TTC549 (cell line): ENCODE measurements around the gene SIK2.

Experiments used
- FAIRE-seq: peaks from 2 replicates; lab custom pipeline; 2012; peaks lifted over from hg19 to GRCh38; lab: Jason Lieb, UNC

The SIK2 gene

DNA sequence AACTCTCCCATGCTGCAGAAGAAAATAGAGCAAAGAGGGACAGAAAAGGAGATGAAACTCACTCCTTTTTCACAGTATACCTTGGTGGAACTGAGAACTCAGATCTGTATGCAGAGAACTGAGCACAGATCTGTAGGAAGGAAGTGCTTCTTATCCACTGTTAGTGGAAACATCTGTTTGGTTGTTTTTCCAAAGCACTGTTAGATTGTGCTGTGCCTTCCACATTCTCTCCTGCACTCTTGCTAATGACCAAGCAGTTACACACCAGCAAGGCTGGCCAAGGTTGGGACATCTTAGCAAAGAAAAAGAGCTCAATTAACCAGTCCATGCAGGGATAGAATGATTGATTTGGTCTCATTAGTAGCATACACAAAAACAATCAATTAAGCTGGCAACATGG, 20.1 kb upstream of the SIK2 start:
- no peak for FAIRE-seq

DNA sequence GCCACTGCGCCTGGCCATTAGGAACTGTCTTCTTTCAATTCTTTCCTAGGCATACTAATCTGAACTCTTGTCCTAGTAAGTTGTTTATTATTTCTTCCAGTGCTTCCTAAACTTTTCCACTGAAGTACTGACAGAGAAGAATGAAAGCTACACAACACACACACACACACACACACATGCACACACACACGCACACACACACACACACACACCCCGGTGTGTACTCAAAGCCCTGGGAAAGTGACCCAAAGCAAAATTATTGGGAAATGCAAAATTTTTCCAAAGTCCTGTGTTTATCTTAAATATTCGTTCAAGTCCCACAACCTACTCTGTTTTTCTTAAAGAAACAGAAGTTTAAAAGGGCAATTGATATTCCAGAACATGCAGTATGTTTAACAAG, 19.4 kb upstream of the SIK2 start:
- no peak for FAIRE-seq

DNA sequence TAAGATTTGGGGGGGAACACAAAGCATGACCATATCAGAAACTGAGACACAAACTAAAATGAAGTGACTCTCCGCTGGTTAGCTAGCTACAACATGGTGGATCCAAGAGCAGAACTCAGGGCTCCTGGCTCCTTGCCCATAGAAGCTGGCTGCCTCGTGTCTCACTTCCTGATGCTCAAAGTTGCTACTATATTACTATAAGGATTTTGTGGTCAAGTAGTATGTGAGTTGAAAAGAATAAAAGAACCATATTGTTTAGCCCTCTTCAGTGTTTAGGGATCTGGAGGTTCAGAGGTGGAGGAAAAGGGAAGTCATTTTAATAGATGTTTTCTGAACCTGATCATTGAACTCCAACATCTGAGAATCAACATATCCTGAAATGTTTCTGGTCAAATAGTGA, 16.9 kb upstream of the SIK2 start:
- no peak for FAIRE-seq

GRCh38 chr11:111586388-111586831, 15.8 kb upstream of the SIK2 start:
- peak; percentile 5 for FAIRE-seq

DNA sequence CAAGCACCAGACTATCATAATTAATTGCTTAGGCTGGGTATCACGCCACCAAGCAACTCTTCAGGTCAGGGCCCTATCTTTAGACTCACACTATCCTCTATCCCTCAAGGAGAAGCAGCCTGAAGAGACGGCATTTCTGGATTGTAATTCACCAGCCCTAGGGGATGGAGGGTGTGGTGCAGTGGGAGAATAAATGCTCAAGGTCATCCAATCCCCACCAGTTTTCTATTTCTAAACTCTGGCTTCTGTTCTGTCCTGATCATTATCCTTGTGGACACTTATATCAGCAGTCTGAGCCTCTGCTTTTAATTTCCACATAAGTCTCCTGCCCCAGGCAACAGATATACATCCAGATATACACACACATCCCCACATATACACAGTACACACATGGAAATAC, 13.1 kb upstream of the SIK2 start:
- FAIRE-seq = no peak

DNA sequence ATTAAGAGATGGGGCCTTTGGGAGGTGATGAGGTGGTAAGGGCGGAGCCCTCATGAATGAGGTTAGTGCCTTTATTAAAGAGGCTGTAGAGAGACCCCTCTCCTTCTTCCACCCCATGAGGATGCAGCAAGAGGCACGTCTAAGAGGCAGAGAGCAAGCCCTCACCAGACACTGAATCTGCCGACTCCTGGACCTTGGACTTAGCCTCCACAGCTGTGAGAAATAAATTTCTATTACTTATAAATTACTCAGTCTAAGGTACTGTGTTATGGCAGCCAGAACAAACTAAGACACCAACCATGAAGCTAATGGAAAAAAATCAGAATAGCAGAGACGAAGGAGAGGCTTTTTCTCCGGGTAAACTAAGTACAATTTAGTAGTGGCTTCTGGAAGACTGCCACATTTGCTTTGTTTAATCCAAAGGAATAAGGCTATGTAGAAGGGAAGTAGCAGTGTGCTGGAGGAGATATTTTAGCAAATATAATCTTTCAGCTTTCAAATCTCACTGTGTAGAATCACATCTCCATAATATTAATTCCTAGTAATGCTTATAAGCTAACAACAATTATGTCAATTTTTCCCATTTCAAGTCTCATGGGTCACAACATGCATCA, 12.3 kb upstream of the SIK2 start:
- FAIRE-seq = no peak

DNA sequence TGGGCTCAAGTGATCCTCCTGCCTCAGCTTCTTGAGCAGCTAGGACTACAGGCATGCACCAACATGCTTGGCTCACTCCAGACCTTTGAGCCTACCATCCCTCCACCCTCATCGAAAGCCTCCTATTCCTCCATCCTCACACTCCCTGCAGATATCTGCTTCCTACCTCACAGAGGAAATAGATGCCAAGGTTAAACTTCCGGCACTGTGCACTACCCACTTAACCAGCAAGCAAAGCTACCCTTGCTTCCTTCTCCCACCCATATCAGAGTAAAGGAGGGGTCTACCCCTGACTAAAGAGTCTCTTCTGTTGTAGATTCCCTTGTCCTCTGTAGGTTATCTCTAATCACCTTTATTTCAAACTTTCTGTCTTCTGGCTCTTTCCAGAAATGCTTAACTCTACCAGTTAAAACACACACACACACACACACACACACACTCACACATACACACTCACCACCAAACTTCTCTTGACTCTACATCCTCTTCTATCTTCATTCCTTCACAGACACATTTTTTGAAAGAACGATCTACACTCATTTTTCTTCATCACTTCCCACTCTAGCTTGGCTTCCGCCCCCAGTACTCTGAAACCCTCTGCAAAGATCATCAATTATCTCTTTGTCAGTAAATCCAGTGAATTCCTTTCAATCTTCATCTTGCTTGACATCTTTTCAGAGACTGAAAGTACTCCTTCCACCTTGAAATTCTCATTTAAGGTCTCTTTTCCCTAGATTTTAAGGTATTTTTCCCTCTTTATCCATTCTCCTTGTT, 10.9 kb upstream of the SIK2 start:
- no peak for FAIRE-seq

DNA sequence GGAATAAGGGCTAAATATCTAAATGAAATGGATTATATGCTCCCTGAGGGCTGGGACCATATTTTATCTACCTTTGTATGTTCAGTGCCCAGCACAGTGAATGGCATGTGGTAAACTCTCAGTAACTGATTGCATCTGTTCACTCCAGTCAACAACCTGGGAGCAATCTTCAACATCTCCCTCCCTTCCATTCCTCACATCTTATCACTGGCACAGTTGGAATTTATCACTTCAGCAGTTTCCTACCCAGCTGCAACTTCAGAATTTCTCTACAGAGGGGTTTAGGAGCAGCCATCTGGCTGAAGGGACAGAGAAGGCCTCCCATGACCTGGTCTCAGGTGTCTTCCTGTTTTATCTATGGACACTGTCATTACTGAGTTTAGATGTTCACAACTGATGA, 9.8 kb upstream of the SIK2 start:
- no peak for FAIRE-seq

- FAIRE-seq = no peak
Measured at GRCh38 chr11:111596319-111596718, 5.9 kb upstream of the SIK2 start.

GRCh38 chr11:111598148-111598547, 4.1 kb upstream of the SIK2 start:
- no peak for FAIRE-seq

- no peak for FAIRE-seq
Measured at GRCh38 chr11:111598559-111598958, 3.7 kb upstream of the SIK2 start.

DNA sequence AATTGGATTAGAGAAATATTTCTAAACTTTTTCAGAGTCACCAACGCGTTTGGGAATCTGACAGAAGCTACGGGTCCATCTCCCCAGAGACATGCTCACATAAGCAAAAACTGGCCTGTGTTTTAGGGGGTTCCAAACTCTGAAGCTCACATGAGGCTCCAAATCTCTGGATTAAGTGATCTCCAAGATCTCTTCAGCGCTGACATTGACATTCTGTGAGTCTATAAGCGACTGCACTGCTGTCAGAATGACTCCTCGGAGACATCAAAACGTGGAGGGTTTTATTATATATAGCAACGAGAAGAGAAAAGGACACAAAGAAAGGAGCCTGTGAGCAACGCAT, 642 bp upstream of the SIK2 start:
- FAIRE-seq = no peak

GRCh38 chr11:111602865-111603610, 789 bp downstream of the SIK2 start:
- no peak for FAIRE-seq

DNA sequence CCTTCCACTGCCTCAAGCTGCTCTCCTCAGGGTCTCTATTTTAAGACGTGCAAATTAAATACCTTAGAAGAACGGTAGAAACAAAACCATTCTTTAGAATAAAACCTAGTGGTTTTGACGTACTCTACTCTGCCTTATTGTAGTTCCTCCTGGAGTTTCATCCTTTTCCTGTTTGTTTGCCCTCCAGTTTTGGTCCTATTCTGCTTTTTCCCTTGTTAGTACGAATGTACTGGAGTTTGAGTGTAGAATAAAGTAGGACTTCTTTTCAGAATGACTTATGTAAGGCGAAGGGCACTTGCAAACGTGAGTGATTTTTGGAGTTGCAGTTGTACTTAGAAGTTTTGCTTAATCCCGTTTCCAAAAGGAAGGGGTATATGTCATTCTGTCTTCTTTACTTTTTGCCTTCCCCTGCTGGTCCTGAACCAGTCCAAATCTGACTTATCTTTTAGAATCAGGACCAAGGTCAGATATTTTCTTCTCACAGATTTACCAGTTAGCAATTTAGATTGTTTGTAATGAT, 1.4 kb downstream of the SIK2 start:
- FAIRE-seq = no peak

DNA sequence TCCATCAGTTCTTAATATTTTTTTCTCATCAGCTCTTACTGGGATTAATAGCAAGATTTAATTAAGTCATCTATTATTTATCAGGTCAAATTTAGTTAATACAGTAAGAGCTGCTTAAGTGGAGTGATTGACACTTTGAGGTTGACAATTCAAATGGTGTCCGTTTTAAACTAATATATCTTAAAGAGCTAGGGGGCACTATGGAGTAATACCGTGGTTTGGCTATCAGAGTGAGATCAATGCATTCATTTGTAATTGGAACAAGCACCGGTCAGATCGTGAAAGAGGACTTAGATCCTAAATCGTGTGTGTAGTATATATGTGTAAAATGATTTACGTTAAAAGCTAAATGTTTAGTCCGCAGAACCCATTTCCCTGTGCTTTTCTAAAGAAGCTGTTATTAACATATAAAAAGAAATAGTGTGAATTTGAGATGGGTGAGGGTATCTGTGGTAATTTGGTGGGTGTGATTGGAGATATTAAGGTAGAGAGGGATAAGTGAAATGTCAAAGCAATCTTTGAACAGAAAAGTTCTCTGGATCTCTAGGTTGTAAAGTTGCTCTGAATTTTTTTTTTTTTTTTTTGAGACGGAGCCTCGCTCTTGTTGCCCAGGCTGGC, 2.3 kb downstream of the SIK2 start:
- FAIRE-seq = peak; percentile 86

- no peak for FAIRE-seq
Measured at GRCh38 chr11:111605681-111606080, 3.4 kb downstream of the SIK2 start.

DNA sequence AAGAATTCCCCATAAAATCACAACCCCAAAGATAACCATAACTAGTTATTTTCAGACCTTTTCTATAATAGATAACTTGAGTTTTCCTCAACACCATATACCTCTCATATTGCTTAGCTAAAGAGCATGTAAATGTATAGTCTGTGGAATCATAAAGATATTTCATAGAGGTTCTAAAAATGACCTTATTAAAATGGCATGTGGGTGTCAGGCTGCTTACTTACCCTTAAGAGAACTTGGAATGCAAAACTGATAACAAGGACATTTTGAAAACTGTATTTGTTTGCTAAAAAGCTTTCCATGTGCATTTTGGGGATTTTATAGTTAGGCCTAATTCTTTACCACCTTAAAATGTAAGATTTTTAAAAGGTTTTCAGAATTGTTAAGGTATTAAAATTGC, 4.7 kb downstream of the SIK2 start:
- FAIRE-seq = no peak

DNA sequence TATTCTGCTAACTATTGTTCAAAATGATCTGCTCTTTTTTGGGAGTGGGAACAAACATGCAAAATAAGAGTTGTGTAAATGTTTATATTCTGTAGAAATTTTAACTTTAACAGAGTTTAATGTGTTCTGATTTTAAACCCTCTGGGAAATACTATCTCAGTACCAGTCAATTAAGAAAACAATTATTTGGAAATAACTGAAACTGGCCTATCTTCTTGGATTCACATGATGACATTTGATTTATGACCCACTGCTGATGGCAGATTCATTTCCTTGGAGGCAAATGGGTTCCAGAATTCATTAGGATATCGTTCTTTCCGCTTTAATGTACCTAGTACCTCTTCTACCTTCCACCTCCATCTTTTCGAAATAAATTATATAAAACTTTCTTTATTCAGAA, 5.5 kb downstream of the SIK2 start:
- no peak for FAIRE-seq

- FAIRE-seq = no peak
Measured at GRCh38 chr11:111612224-111612623, 10.0 kb downstream of the SIK2 start.

DNA sequence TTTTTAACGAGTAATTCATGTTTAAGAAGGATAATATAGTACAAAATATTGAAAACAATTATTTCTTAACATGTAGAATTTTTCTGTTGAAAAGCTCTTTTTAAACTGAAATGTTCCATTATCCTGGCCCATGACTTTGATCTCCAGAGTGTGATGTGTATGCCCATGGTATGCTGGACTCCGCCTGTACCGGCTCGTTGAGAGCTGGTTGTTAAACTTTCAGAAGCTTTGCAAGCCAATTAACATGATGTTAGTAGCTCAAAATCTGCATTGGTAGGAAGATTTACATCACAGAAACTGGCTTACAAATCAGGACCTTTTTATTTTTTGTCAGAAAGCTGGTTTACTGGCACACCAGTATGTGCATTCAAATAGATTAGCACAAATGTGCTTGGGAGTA, 15.0 kb downstream of the SIK2 start:
- FAIRE-seq = no peak

GRCh38 chr11:111620518-111620917, 18.3 kb downstream of the SIK2 start:
- no peak for FAIRE-seq

DNA sequence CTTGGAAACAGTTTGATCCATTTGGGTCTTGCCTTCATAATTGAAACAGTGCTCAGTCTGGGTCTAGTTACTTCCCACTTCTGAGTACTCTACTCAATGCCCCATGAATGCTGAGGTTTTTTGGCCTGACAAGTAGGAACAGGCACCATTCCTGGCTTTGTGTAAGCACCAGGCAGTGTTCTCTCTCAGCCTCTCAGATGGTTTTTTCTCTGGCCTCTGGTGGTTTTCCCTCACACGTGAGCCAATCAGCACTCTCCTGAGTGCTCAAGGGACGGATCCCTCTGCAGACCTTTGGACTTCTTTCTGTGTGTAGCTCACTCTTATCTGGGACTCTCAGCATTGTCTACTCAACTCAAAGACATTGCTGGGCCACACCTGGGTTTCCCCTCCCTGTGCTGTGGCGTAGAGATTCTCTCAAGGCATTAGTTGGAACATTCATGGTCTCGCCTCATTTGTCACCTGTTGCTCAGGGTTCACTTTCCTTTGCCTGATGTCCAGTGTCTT, 21.3 kb downstream of the SIK2 start:
- no peak for FAIRE-seq

- FAIRE-seq = no peak
Measured at GRCh38 chr11:111624608-111625007, 22.4 kb downstream of the SIK2 start.
